Vagina (tissue), 2 donors: Measurements from ENCODE around the gene ITGB3. TPM values are rescaled to one million over a fixed set of nuclear protein-coding genes. Genes with fewer than 3 reads are reported as not detected.

Source experiments
- DNase-seq, 2 donors: peaks; one replicate each; pipeline ENCODE4 v3.0.0-alpha.2; 2017; ENCODE audit errors: extremely low spot score in 2 of 2
- H3K27ac ChIP-seq: fragments of 200-600 bp; sonication (generic); one replicate; pipeline ENCODE4 v1.5.1; 2019
- H3K27me3 ChIP-seq: fragments of 200-600 bp; sonication (generic); one replicate; pipeline ENCODE4 v1.5.1; 2019
- H3K36me3 ChIP-seq, 2 donors: fragments of 200-600 bp; sonication (generic); one replicate each; pipeline ENCODE4 v1.5.1; 2017 to 2019
- H3K4me1 ChIP-seq: fragments of 200-600 bp; sonication (generic); one replicate; pipeline ENCODE4 v1.5.1; 2019
- H3K4me3 ChIP-seq, 2 donors: fragments of 200-600 bp; sonication (generic); 1 replicate in 1 of 2; 2 replicates in 1 of 2; pipeline ENCODE4 v1.5.1; 2016 to 2019
- H3K9me3 ChIP-seq: fragments of 200-600 bp; sonication (generic); one replicate; pipeline ENCODE4 v1.5.1; 2019
- POLR2A ChIP-seq, 2 donors: fragments of 450-650 bp; IDR thresholded peaks; one replicate each; pipeline ENCODE4 v1.6.1; 2017; ENCODE audit warnings: antibody characterized with exemption in 2 of 2, mild to moderate bottlenecking in 2 of 2, moderate library complexity in 2 of 2
- POLR2AphosphoS5 ChIP-seq, 2 donors: sonication (generic); formaldehyde crosslinking; IDR thresholded peaks; one replicate each; pipeline ENCODE4 v1.9.0; 2017; ENCODE audit warnings: antibody characterized with exemption in 2 of 2, mild to moderate bottlenecking in 2 of 2, low read depth in 1 of 2; ENCODE audit not compliant: insufficient read depth in 1 of 2
- intact Hi-C: fragments of 100-400 bp; cut with DNase I; formaldehyde crosslinking; loops from one replicate; pipeline ENCODE4 v1.15.1; 2023
- total RNA-seq: library from RNA; depleted of rRNA; stranded (reverse); fragments of >200 nt; gene quantifications from one replicate; pipeline ENCODE4 v1.2.3, GENCODE V29; 2016
- TF ChIP-seq, protein P1 (sequence below), 3 experiments: fragments of 450-650 bp in 2 of 3; fragments of 200-600 bp in 1 of 3; sonication (generic) in 1 of 3; IDR thresholded peaks; one replicate each; pipeline ENCODE4 v1.5.1; 2017 to 2019; ENCODE audit warnings: antibody characterized with exemption in 3 of 3, mild to moderate bottlenecking in 2 of 3, moderate library complexity in 2 of 3

Gene ITGB3
- total RNA-seq, 1 donor from 2014 or later = 6.1 TPM

DNA sequence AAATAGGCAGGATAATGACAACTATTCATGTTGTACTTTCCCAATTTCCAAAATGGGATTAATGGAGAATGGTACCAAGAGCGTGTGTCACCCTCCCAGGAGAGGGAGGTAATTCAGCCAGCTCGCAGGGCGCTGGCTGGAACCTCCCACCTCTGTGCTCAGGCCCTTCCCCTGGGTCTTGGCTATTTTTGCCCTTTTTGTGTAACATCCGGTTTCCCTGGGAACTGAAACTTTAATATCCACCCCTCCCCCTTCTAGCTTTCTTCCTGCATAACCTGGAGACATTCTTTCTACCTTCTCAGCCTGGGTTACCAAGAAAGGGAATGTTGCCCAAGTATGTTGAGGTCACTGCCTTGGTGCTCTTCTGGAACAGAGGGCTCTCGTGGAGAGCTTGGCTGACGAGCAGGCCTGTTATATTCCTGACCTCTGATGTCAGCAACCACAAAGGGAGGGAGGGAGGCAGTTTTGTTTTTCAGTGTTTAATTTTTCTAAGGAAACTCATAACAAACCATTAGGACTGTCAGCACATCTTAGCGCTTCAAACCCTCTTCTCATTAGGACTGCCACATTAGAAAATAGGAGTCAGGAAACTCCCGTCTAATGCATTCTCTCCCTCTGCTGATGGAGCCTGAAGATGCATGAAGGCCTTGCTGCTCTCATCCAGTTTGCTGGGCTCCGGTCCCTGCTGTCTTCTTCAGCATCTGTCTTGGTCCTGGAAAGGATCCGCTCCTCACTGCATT, 25.6 kb downstream of the ITGB3 start:
- peak overlapping the region in 1 of 2 donors; percentile 9 for H3K4me3 ChIP-seq
- no peaks in the 10 kb centered on the region for H3K27me3 ChIP-seq
- no peaks in the 10 kb centered on the region for H3K9me3 ChIP-seq
- no peak for DNase-seq
- peaks cover 71% of the 10 kb centered on the region for H3K4me1 ChIP-seq
- intact Hi-C loops = loop anchor here (5.0 kb wide), 1 partner anchor 38 kb away; no protein-coding TSS in a partner anchor
- peak overlapping the region; percentile 85 for H3K27ac ChIP-seq
- TF ChIP-seq POLR2A (IDR thresholded peaks at IDR 0.05) = no peak
- peak; percentile 45 to 81 for TF ChIP-seq POLR2AphosphoS5 (IDR thresholded peaks at IDR 0.05; ENCODE audit: insufficient read depth in 1 of 2, low read depth in 1 of 2)
- TF ChIP-seq, protein P1, sequence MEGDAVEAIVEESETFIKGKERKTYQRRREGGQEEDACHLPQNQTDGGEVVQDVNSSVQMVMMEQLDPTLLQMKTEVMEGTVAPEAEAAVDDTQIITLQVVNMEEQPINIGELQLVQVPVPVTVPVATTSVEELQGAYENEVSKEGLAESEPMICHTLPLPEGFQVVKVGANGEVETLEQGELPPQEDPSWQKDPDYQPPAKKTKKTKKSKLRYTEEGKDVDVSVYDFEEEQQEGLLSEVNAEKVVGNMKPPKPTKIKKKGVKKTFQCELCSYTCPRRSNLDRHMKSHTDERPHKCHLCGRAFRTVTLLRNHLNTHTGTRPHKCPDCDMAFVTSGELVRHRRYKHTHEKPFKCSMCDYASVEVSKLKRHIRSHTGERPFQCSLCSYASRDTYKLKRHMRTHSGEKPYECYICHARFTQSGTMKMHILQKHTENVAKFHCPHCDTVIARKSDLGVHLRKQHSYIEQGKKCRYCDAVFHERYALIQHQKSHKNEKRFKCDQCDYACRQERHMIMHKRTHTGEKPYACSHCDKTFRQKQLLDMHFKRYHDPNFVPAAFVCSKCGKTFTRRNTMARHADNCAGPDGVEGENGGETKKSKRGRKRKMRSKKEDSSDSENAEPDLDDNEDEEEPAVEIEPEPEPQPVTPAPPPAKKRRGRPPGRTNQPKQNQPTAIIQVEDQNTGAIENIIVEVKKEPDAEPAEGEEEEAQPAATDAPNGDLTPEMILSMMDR (IDR thresholded peaks at IDR 0.05) = no peak
- no peaks in the 10 kb centered on the region for H3K36me3 ChIP-seq

DNA sequence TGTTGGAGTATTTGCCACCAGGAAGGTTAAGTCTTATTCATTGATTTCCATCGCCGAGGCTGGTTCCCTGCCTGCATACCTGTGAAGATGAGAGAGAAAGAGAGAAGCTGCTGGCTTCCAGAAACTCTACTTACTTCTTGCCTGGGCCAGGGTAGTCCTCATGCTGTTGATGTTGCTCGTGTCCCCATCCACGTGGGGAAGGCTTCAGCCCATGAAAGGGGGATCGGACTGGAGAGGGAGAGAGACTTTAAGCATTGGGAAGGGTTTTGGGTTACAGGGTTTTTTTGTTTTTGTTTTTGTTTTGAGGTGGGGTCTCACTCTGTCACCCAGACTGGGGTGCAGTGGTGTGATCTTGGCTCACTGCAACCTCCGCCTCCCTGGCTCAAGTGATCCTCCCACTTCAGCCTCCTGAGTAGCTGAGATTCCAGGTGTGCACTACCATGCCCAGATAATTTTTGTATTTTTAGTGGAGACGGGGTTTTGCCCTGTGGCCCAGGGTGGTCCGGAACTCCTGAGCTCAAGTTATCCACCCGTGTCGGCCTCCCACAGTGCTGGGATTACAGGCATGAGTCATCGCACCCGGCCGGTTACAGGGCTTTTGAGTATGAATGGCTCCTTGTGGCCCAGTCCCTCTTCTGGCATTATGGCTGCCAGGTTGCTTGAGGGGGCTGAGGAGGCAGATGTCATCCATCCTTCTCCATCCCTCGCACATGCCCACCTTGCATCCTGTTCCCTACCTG, 26.6 kb downstream of the ITGB3 start:
- DNase-seq = no peak
- intact Hi-C loops = no loop called here
- Histone ChIP-seq H3K4me3 (no peak overlapping the region), H3K27ac (peak overlapping the region; percentile 85), H3K36me3 (no peaks in the 10 kb centered on the region), H3K9me3 (no peaks in the 10 kb centered on the region), H3K4me1 (peaks cover 62% of the 10 kb centered on the region), H3K27me3 (no peaks in the 10 kb centered on the region)
- TF ChIP-seq, protein P1 (IDR thresholded peaks at IDR 0.05) = no peak
- TF ChIP-seq POLR2AphosphoS5 (IDR thresholded peaks at IDR 0.05; ENCODE audit: insufficient read depth in 1 of 2, low read depth in 1 of 2) (no peak), POLR2A (IDR thresholded peaks at IDR 0.05) (no peak)

DNA sequence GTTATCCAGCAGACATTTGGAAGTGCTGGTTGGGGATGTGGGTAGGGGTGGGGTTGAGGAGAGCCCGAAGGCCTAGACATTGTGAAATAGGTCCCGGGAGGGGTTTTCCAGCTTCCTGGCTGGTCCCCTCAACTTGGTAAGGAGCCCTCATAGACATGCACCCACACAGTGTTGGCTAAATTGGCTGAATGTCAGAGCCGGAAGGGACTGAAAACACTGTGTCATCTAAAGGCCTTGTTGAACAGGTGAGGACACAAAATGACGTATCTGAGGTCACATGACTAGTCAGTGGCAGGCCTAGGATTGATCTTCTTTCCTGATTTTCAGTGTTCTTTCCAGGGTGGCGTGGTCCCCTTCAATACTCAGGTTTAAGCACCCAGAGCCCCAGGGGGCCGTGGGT, 27.6 kb downstream of the ITGB3 start:
- no peaks in the 10 kb centered on the region for H3K36me3 ChIP-seq
- H3K27ac ChIP-seq = peak overlapping the region; percentile 85
- H3K9me3 ChIP-seq = no peaks in the 10 kb centered on the region
- H3K27me3 ChIP-seq = no peaks in the 10 kb centered on the region
- H3K4me3 ChIP-seq = no peak overlapping the region
- no peak for DNase-seq
- H3K4me1 ChIP-seq = peaks cover 52% of the 10 kb centered on the region
- intact Hi-C loops = no loop called here
- TF ChIP-seq POLR2A (IDR thresholded peaks at IDR 0.05) = no peak
- TF ChIP-seq, protein P1 (IDR thresholded peaks at IDR 0.05) = no peak
- TF ChIP-seq POLR2AphosphoS5 (IDR thresholded peaks at IDR 0.05; ENCODE audit: insufficient read depth in 1 of 2, low read depth in 1 of 2) = no peak

GRCh38 chr17:47285003-47285402, 31.4 kb downstream of the ITGB3 start:
- Histone ChIP-seq H3K27ac (no peak overlapping the region), H3K4me3 (no peak overlapping the region), H3K9me3 (no peaks in the 10 kb centered on the region), H3K27me3 (no peaks in the 10 kb centered on the region), H3K4me1 (peaks cover 14% of the 10 kb centered on the region), H3K36me3 (no peaks in the 10 kb centered on the region)
- DNase-seq = no peak
- intact Hi-C loops = no loop called here
- TF ChIP-seq, protein P1 (IDR thresholded peaks at IDR 0.05) = no peak
- TF ChIP-seq POLR2AphosphoS5 (IDR thresholded peaks at IDR 0.05; ENCODE audit: insufficient read depth in 1 of 2, low read depth in 1 of 2) = no peak
